NCI-H146 treated with DMSO at 0.1 percent for 48 hours (cell line): ENCODE results near the gene FMNL1.

Experiments used
- DNase-seq: peaks from one replicate; lab custom pipeline; 2025; ENCODE audit not compliant: unreplicated experiment; lab: John Stamatoyannopoulos, UW

FMNL1 gene

DNA sequence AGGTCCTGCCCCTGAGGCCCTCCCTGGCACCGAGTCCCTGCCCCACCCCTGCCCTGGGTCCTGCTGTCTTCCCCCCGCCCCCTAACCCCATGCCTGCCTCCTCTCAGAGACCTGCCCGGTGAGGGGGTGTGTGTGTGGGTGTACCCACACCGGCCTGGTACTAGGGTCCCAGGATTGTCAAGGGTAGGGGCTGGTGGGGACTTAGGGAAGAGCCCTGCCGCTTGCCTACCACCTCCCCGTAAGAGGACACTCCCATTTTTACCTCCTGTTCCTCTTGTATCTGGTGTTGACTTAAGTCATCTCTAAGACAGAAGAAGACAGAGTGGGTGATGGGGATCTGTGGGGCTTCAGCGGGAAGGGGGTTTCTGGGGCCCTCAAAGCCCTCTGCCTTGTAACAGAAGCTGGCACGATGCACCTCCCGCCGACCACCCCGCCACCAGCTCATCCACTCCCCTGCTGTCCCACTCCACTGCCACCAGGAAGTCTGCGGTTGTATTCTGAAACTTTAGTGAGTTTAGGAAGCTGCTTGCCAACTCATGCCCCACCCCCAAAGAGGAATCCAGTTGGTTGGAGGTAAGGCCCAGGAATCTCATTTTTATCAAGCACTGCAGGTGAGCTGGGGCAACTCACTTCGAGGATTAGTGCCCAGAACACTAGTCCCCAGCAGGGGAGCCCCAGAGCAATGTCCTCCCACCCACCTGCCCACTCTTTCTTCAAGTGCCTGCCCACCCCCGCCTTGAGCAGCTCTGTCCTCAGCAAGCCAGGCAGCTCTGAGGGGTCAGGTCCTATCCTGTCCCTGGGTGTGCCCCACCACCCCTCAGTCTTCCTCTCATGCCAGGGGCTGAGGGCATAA is 34.7 kb downstream of the FMNL1 start:
- no peak for DNase-seq

DNA sequence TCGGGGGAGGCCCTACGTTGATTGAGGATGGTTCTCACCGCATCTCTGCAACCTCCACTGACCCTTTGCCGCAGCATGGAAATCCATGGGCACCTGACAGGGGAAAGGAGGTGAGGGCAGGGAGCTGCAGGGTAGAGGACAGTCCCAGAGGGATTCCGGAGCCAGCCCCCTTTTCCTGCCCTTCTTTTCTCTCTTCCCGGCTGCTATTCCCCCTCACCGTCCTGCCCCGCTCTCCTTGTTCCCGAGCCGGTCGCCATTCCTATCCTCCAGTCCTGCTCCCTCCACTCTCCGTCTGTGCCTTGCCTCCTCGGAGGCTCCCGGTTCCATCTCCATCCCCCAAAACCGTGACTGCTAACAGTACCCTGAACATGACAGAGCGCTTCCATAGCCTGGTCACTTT is 35.4 kb downstream of the FMNL1 start:
- DNase-seq = no peak

DNA sequence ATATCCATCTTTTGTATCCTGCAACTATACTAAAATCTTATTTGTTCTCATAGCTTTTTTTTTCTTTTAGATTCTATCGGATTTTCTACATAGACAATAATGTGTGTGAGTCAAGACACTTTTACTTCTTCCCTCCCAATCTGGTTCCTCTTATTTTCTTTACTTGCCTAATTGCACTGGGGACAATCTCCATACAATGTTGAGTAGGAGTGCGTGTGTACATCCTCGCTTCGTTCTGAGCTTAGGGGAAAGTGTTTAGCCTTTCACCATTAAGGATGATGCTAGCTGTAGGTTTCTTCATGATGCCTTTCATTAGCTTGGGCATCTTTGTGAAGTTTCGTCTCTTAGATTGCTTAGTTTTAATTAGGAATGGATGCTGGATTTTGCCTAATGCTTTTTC is 37.3 kb downstream of the FMNL1 start:
- no peak for DNase-seq

- no peak for DNase-seq
Measured at GRCh38 chr17:45260204-45260783, 38.6 kb downstream of the FMNL1 start.

- DNase-seq = no peak
Measured at GRCh38 chr17:45261577-45262515, 40.2 kb downstream of the FMNL1 start, which contains the start of gene SPATA32. SPATA32 (minus strand) TSS chr17:45262094; CDS start chr17:45262016, 78 bp downstream.

GRCh38 chr17:45262516-45263476 is 41.1 kb downstream of the FMNL1 start:
- no peak for DNase-seq

GRCh38 chr17:45263477-45263860 is 41.8 kb downstream of the FMNL1 start:
- DNase-seq = no peak

GRCh38 chr17:45264430-45264829 is 42.7 kb downstream of the FMNL1 start:
- DNase-seq = no peak

DNA sequence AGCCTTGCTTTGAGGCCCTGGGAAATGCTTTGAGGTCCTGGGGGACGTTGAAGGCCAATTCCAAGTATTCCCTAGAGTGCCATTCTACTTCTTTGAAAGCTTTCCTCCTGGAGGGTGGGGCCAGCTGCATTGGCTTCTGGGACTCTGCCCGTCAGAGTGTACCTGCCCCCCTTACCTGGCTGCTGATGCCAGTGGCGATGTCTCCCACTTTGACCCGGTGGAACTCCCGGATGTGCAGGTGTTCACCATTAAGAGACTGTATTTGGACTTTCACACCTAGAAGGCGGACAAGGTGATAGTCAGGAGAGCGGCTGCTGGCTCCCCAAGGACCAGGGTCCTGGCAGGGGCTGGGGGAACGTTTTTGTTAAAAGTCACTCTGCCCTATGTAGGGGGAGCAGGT is 43.3 kb downstream of the FMNL1 start:
- DNase-seq = no peak

DNA sequence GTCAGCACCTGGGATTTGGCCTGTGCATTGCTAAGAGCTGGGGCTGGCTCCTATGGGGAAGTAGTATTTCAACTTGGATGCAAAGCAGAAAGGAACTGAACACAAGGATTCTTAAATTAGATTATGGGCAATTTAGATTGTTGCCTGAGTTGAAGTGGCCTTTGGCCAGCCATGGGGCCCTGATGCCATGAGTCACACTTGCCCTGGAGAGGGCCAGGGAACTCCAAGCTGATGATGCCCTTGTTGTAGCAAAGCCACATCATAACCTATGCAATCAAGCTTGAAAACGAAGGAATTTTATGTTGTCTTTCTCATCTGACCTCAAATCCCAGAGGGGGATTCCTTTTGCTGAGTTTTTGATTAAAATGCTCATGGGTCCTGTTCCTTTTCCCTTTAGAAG is 44.1 kb downstream of the FMNL1 start:
- no peak for DNase-seq

- DNase-seq = no peak
Measured at GRCh38 chr17:45266372-45266926, 44.8 kb downstream of the FMNL1 start.

- DNase-seq = no peak
Measured at GRCh38 chr17:45267436-45268055, 45.9 kb downstream of the FMNL1 start.

GRCh38 chr17:45269912-45270311 is 48.2 kb downstream of the FMNL1 start:
- DNase-seq = no peak

DNA sequence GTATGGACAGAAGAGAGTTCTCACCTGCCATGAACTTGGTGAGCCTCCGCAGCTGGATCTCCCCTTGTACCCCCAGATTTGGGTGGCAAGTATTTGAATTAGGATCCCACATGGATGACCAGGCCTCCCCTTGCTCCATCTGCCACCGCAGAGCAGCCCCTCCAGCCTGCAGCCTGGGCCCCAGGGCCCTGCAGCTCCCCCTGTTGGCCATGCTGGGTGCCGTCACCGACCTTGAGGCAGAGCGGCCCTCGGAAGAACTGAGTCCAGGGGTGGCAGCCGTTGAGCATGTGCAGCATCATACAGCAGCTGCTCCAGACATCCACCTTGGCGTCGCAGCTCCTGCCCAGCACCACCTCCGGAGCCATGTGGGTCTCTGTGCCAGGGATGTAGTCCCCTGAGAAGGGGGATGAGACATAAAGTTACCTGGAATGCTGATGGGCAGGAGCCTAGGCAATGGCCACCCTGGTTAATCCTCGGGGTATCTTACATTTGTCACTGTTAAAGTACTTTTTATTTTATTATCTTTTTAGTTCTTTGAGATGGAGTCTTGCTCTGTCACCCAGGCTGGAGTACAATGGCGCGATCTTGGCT is 49.2 kb downstream of the FMNL1 start:
- DNase-seq = no peak

GRCh38 chr17:45271603-45272002 is 49.9 kb downstream of the FMNL1 start:
- DNase-seq = no peak

- no peak for DNase-seq
Measured at GRCh38 chr17:45273551-45273957, 51.9 kb downstream of the FMNL1 start.

GRCh38 chr17:45274033-45274432 is 52.3 kb downstream of the FMNL1 start:
- no peak for DNase-seq

- no peak for DNase-seq
Measured at GRCh38 chr17:45276031-45276430, 54.3 kb downstream of the FMNL1 start.

- peak; percentile 76 for DNase-seq
Measured at GRCh38 chr17:45277216-45277849, 55.6 kb downstream of the FMNL1 start.
